GM21367 (cell line): ENCODE results near the gene CHMP5.
"Not testable (repeated sequence)": the region's sequence is repeated elsewhere in the genome, so short reads cannot be mapped to it uniquely, and the experiment has no call there.

Experiments used
- ATAC-seq: cut with Tn5 transposase; IDR thresholded peaks from one replicate; pipeline ENCODE4 v1.9.1; 2021; ENCODE audit not compliant: unreplicated experiment

Gene CHMP5

DNA sequence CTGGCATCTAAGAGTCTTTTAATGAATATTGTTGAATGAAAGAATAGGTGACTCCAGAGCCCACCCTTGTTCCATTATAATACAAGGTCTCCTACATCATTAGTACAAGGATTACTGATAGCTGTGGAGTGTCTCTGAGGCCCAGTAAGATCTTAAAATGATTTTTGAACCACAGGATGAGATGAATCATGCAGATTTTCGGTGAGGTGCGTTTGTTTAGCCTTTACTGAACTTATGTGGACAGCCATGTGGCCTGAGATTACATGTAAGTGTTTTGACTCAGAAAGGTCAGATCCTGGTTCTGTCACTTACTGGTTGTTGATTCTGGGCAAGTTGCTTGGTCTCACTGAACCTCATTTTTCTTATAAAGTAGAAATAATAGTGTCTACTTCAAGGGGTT, 47.1 kb downstream of the CHMP5 start:
- ATAC-seq, result no peak

- ATAC-seq, result no peak
Observed at GRCh38 chr9:33315371-33315770, 50.5 kb downstream of the CHMP5 start.

DNA sequence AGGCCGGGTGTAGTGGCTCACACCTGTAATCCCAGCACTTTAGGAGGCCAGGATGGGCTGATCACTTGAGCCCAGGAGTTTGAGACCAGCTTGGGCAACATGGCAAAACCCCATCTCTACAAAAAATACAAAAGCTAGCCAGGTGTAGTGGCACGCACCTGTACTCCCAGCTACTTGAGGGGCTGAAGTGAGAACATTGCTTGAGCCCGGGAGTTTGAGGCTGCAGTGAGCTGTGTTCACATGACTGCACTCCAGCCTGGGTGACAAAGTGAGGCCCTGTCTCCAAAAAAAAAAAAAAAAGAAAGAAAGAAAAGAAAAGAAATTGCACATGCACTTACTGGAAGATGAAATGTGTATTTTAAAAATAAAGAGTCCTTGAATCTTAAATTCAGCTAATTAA, 52.3 kb downstream of the CHMP5 start:
- ATAC-seq, result not testable (repeated sequence)

GRCh38 chr9:33318225-33318624, 53.4 kb downstream of the CHMP5 start:
- no peak for ATAC-seq

DNA sequence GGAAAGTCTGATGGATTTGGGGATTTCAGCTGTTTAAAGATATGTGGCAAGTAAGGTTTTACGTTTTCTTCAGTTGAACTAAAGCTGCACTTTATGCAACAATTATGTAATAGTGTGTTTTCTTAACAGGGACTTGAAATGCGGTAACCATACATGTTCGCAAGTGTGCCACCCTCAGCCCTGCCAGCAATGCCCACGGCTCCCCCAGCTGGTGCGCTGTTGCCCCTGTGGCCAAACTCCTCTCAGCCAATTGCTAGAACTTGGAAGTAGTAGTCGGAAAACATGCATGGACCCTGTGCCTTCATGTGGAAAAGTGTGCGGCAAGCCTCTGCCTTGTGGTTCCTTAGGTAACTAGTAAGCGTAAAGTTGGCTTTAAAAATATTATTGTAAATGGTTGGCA, 53.9 kb downstream of the CHMP5 start:
- no peak for ATAC-seq

GRCh38 chr9:33320230-33320567, 55.4 kb downstream of the CHMP5 start:
- ATAC-seq, result no peak

GRCh38 chr9:33320568-33321261, 55.9 kb downstream of the CHMP5 start:
- no peak for ATAC-seq

GRCh38 chr9:33329117-33329563, 64.3 kb downstream of the CHMP5 start:
- no peak for ATAC-seq

DNA sequence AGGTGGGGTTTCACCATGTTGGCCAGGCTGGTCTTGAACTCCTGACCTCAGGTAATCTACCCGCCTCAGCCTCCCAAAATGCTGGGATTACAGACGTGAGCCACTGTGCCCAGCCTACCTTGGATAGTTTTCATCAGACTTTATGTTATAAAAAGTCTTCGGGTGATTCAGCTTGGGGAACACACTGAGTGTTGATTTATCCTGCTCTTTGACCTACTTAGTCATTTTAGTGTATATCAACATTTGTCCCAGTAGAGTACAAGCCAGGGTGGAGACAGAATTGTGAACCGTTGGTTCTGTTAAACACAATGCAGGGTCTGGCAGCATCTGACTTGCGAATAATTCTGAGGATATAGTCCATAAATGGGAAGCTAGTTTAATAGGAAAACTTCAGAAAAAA, 65.1 kb downstream of the CHMP5 start:
- no peak for ATAC-seq

GRCh38 chr9:33331377-33331891, 66.6 kb downstream of the CHMP5 start:
- ATAC-seq, result no peak
